ENCODE measurements around the gene PTF1A.

Gene PTF1A

DNA sequence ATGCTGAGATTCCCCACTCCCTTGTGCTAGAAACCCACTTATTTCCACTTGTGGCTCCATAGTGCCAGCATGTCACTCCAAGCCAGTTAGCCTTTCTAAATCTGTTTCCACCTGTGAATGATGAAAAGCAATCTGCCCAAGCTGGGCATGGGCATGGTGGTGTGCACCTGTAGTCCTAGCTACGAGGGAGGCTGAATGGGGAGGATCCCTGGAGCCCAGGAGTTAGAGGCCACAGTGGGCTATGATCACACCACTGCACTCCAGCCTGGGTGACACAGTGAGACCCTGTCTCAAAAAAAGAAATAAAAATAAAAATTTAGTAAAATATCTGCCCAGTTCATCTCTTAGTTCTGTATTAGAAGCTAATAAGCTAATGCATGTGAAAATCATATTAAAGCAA lies 5.0 kb upstream of the PTF1A start:
- no peak for DNase-seq

DNA sequence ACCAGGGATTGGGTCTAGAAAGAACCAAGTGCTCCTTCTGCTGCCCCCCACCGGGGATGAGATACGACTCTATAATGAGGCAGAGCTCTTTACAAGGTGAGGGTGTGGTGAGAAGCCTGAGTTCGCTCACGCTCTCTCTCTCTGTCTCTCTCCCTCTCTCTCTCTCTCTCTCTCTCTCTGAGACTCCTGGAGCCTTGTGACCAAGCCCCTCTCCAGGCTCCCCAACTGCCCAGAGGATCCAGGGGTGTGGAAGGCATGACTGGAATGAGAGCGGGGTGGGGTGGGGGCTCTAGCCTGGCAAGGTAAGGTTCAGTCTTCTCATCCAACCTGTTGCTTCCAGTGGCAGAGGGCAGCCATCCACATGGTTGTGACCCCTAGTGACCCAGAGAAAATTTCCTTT lies 3.1 kb upstream of the PTF1A start:
- no peak for DNase-seq

DNA sequence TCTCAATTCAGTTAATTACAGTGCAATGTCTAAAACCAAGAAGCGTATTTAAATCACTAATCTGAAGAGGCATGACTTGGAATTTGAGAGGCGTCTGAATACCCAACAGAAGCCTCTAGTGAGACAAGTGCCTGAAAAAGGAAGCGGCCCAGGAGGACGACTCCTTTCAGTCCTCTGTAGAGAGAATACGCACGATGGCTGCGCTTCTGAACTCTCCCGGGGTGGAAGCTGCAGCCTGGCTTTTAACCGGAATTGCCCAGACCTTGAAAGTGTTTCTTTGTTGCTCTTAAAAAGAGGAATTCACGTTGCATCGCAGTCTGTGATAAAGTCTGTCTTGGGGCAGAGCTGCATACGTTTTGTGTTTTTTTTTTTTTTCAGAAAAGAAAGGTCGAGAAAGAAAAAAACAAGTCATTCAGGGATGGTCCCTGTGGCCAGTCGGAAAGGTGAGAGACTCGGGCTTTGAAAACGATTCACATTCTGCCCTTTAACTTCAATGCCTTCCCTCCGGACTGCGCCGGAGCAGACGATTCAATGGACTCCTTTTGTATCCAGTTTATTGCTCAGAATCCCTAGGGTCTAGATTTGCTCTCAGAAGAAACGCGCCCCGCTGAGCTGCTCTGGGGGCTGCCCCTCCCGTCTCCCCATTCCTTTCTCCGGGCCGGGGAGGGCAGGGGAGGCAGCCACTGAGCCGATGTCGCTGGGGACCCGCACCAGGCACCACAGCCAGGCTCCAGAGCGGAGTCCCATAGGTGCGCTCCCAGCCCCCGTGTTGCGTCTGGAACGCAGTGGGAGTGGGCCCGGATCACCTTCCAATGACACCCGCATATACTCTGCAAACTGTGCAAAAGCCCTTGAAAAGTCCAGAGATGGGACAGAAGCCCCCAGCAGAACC lies 994 bp upstream of the PTF1A start:
- no peak for DNase-seq

DNA sequence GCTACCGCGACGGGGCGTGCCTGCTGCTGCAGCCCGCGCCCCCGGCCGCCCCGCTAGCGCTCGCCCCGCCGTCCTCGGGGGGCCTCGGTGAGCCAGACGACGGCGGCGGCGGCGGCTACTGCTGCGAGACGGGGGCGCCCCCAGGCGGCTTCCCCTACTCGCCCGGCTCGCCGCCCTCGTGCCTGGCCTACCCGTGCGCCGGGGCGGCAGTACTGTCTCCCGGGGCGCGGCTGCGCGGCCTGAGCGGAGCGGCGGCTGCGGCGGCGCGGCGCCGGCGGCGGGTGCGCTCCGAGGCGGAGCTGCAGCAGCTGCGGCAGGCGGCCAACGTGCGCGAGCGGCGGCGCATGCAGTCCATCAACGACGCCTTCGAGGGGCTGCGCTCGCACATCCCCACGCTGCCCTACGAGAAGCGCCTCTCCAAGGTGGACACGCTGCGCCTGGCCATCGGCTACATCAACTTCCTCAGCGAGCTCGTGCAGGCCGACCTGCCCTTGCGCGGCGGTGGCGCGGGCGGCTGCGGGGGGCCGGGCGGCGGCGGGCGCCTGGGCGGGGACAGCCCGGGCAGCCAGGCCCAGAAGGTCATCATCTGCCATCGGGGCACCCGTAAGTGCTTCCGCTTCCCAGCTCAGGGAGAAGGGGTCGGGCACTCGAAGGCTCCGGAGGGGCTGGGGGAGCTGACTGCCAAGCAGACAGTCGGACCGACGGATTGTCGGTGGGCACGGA lies 761 bp downstream of the PTF1A start:
- DNase-seq = no peak

DNA sequence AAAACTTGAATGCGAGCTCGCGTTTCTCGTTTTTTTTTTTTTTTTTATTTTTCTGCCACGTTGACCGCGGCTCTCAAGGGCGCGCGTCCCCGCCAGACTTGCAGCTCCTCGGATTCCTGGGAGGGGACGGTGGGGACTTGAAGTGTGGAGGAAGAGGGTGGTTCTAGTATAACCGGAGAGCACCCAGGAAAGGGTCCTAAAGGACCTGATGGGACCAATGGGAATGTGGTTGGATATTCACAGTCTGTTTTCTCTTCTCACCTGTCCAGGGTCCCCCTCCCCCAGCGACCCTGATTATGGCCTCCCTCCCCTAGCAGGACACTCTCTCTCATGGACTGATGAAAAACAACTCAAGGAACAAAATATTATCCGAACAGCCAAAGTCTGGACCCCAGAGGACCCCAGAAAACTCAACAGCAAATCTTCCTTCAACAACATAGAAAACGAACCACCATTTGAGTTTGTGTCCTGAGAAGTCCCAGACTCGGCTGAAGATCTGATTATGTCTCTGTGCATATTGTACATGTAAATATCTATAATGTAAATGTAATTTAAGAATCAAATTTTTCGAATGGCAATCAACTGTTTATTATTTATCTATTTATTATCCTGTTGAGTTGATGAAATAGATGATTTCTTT lies 1.4 kb downstream of the PTF1A start:
- no peak for DNase-seq

DNA sequence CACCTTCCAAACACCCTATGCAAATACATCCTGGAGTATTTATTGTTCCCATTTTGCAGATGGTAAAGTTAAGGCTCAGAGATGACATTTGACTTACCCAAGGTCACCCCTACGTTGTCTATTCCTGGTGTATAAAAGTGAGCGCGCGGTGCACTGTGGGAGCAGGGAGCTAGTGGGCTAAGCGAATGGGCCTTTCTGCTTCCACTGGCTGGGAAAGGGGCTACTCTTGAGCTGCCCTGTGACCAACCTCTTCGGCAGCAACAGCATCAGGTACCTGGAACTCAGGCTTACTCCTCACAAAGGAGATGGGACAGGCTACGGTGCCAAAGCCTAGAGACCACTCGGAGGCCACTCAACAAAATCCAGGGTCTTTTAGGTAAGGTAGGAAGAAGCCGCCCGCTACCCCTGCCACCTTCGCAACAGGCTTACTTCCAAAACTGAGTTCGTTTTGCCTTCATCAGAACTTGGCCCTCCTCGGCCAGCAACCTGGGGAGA lies 2.4 kb downstream of the PTF1A start:
- no peak for DNase-seq

DNA sequence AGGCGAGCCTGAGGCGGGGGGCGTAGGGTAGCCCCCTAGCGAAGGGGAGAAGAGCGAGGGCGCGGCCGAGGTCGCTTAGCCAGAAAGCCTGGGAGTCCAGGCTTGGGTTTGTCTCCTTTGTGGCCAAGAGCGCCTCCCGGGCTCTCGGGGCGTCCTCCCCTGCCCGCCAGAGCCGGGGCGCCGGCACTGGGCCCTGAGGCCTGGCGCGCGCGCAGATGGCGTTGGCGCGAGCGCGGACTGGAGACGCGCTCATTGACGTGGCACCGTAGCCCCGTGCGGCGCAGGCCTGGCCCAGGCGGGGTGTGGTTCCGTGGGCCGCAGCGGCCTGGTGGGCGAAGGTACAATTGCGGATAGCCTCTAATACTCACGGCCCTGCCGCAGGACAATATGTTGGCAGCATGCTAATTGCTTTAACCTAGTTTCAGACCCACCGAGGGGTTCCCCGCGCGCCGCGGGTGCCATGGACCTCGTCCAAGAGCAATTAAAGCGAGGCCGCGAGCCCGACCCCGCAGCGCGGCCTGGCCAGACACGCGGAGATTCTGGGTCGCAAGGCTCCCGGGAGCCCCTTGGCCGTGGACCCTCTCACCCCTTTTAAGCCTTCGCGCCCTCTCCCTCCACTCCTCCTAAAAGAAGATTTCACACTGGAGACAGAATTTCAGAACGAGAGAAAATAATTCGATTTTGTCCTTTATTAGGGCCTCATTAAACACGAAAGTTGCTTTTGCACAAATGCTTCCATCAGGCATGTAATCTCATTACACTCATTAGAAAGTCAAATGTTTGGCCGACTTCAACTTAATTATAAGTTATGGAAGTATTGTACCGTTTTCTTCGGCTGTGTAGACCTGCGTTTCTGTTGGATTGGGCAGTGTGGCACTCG lies 3.1 kb downstream of the PTF1A start:
- DNase-seq = no peak

DNA sequence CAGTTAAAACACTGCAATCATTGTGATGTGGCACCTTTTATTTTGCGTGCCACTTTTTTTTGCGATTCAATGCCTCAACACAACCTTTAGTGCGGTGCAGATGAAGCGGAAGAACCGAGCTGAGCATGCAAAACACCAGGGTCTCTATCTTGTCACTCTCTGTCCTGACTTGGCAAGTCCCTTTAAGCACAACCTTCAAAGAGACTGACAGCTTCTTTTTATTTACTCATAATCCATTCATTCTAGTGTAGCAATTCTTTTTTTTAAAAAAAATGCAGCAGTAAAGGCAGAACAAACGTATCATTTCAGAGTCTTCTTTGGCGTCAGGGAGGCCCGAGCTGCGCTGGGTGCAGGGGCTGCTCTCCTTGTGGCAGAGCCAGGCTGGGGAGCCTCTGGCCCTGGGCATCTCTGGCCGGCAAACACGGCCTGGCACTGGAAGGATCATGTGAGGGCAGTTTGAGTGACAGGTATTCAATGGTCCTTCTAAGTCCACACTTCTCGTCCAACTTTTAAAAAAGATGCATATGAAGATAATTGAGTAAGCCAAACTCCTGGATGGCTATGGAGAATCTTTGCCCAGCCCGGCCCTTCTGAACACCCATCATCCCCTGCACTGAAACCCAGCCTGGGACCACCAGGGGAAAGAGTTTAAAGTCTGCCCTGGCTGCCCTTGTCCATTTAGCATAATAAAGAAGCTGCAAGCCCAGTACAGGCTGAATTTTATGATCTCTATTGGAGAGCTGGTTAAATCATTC lies 3.9 kb downstream of the PTF1A start:
- DNase-seq = no peak

DNA sequence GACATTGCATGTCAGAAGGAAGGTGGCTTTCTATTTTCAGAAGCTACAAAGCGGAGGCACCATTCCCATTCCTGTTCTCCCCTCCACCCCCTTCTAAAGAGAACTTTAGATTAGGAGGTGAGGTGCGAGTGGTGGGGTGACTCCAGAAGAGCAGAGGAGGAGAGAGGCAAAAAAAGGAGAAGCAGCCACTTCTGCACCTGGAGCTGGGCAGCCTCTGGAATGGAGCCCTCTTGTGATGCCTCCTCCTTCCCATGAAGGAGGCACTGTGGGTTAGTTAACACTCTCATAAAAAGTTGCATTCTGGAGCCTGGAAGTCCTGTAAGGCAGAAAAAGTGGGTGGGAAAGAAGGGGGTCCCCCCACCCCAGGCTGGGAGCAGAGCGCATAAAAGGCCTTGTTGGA lies 4.8 kb downstream of the PTF1A start:
- no peak for DNase-seq

DNA sequence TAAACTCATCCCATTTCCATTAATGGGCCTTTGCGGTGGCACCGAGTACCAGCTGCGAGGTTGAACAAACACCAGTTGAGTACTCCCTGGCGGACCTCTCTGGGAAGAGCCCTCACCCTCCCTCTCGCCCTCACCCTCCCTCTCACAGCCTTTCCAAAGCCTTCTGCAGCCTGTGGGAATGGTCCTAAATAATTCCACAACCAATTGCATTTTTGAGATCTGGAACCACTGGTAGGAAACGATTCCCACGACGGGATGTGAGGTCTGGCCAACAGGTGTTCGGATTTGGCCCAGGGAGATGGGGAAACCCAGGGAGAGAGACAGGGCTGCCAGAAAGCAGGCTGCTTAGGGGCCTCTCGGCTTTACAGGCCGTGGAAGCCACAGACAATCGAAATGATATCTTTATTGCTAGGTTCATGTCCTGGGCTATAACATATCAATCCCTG lies 5.3 kb downstream of the PTF1A start:
- DNase-seq = no peak

DNA sequence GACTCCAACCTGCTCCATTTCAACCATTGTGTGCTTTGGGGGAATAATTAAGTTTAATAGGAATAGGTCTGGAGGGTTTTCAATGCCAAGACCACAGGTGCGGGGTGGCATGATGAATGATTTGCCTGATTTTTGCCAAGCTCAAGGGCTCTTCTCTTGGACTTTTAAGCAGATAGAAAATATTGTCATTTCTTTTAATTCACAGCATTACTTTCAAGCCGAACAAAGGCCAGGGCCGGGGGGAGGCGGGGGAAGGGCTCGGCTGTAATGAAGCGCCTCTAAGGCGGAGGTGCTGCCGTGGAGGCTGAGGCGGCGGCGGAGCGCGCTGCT lies 6.5 kb downstream of the PTF1A start:
- DNase-seq = no peak

DNA sequence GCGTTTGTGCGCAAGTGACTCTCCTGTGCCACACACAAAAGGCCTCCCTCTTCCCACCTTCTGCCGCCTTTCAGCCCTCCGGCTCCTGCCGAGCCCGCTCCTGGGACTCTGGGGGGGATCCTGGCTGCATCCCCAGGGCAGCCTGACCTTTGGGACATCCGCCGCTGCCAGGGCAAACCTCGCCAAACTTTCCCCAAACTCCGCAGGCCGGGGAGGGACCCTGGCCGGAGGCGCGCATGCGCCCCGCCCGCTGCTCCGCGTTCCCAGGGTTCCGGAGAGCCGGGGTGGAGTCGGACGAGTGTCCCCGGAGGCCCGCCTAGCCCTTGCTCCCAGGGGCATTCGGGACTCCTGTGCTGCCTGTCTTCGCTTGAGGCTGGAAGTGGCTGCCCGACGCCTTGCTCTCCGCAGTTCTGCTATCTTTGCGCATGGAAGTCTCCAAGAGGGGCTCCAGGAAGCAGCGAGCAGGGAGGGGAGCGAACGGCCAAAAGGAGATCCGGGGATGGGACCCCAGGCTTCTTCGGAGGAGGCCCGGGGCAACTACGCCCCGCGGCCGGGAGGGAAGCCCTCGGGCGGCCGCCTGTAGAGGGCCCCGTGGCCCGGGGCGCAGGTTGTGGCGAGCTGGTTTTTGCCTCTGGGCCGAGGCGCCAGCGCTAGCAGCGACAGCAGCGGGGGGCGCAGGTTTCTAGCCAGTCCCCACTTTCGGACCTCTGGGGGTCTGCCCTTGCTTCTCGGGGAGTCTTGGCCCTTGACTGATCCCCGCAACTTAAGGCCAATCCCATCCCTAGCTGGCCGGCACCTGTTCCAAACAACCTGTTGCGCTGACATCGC lies 7.0 kb downstream of the PTF1A start:
- DNase-seq = no peak

DNA sequence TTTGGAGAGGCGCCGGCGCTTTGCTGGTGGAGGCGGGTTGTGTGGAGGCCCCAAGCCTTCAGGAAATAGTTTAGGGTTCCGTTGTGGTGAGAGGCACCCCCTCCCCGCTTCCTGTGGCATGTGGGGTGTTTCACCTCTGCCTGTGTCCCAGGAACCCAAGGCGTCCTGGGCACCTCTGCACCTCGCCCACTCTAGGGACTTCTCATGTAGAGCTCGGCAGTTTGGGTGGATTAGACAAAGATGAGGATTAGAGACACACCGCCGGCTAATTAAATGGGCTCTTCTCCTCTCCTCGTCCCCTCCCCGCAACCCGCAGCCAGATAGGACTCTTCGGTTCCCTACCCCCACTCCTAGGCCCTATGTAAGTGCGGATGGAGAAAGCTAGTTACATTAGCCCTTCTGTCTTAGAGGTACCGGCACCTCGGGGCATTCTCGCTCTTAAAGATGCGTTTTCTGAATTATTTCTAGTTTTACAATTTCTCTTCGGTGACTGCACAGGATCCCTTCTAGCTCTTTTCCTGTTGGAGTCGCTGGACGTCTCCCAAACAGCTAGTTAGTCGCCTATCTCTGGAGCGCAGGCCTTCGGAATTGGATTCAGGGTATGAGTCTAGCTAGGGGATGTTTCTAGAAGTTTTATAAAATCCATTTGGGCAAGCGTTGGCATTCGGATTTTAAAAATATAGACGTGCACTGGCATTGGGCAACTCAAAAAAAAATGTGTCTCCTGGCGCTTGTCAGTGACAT lies 7.8 kb downstream of the PTF1A start:
- no peak for DNase-seq

DNA sequence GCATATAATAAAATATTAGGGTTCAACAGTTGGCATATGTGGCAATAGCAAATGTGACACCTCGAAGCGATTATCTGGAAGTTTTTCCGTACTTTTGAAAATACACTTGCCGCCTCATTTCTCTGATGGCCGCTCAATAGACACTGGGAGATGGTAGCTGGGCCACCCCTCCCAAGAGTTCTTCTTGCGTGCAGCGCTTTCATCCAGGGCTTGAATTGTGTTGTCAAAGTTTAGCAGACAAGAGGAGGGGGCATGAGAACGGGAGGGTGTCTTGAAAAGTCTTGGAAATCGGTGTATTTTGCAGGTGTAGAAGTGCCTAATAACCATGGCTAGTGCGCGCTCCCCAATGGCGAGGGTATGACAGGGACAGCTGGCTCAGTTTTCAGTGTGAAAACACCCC lies 8.5 kb downstream of the PTF1A start:
- no peak for DNase-seq

DNA sequence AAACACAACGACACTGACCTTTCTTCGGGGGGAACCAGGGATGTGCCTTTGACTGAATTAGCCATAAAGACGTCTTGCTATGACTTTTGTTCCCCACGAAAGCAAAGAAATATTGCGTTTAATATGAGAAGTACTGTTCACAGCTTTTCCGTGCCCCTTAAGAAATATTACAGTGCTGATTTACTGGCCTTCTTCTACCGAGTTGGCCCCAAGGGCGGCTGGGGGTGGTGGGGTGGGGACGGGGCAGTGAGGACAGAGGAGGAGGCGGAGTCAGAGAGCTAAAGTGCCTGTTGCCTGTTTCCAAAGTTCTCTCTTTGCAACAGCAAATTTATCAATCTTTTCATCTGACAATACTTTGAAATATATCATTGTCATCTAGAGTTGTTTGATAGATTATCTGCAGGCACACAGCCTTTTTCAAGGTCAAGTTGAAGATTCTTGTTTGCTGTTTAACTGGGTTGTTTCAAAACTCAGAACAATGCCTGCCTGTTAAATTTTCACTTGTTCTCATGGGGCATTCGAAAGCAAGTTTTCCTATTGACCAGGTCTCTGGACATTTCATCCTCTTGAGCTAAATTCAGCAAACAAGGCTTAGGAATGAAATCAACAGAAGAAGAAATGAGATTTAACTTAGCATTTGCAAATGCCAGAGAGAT lies 9.0 kb downstream of the PTF1A start:
- DNase-seq = no peak

DNA sequence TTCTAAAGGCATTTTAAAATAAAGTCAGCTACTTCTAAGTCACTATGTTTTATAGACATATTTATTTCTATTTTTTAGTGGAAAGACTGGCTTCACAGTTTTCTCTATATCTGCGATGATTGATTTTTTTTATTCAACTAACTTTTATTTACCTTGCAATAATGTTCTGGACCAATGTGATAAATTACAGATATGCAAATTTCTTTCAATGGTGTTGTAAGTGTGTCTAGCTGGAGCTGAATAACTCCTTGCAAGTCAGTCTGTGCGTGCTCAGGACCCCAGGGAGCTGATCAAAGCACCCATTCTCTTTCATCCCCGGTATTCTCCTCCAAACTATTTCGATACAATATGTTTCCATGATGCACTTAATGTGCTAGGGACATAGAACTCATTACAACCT lies 9.7 kb downstream of the PTF1A start:
- DNase-seq = no peak

DNA sequence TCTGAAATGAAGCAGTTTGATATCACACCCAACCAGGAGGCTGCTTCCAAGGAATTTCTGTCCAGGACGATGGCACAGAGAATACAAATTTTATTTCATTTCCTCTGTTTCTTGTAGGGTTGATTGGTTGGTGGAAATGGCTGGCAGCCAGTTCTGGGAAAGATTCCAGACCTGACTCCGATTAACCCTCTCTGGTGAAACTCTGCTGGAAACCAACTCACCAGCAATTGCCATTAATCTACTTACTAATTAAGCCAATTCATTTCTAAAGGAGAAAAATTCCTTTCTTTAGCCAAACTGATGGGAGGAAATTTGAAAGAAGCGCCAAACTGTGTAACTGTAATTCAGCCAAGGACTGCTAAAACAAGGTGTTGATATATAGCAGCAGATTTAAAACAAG lies 10.7 kb downstream of the PTF1A start:
- DNase-seq = no peak

DNA sequence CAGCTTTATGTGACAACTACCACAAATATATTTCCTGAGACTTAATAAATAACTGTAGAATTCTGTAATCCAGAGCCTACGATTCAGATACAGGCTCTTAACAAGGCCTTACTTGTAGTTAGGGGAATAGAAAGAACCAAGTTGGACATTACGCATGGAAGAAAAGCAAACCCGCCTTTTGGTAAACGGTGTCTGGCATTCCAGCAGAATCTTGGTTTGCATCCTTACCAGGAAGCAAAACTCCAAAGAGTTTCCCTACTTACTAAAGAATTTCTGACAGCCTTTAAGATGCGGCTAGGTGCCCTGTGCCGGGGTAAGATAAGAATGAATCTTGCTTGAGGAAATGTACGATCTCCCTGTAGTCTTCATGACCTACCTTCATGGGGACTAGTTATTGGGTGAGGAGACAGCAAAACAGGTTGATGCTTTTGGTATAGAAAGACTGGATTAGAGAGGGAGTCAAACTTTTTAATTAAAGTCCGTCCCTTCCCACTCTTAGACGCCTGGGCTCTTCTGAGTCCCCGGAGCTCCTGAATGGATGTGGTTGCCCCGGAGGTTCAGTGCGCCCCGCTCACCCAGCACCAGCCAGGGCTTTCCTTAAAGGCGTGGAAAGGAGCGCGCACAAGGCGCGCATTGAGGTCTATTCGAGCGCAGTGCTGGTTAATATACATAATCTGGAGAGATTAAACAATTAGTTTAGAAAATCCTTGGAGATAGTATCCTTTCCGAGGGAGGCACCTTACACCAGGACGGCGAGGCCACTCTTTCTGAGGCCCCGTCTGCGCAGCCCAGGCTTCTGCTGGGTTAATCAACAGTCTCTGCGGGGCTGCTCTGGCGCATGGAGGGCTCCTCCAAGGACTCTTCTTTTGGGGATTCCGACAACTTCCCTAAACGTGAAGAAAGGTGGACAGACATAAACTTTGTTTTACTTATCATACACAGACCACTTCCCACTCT lies 11.5 kb downstream of the PTF1A start:
- no peak for DNase-seq

DNA sequence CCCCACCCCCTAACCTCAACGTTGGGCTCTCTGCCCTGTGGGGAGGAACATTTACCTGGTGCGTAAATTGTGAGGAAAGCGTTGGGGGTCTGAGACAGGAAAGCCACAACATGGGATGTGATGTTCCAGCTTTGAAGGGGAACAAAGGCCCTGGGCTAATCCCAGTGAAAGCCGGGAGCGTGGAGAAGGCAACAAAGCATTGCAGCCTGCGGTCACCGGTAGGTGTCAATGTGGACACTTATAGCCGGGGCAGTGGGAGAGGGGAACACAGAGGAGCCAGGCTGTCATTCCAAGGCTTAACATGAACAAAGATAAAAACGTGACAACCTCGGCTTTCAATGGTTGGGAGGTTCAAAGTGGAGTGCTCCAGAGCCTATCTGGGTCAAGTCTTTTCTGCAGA lies 12.7 kb downstream of the PTF1A start:
- no peak for DNase-seq

All from stimulated activated CD4-positive, alpha-beta T cell treated with anti-CD3 and anti-CD28 coated beads, Interleukin-2, amount 100 ng/mL, for 48 hours (primary cell).